Camera-type eye (tissue), 1 donor: ENCODE data around the gene PKD2L1. TPM values are rescaled to one million over a fixed set of nuclear protein-coding genes. Genes with fewer than 3 reads are reported as not detected.

ENCODE experiments used
- total RNA-seq: library from RNA; depleted of rRNA; stranded (reverse); fragments of >200 nt; gene quantifications from one replicate; pipeline ENCODE4 v1.2.3, GENCODE V29; 2014

Gene PKD2L1
- total RNA-seq: 0.16 TPM

GRCh38 chr10:100330079-100330478, at the start of gene PKD2L1:
Gene PKD2L1 (minus strand): TSS chr10:100330228. CDS start chr10:100330103, 125 bp downstream.

DNA sequence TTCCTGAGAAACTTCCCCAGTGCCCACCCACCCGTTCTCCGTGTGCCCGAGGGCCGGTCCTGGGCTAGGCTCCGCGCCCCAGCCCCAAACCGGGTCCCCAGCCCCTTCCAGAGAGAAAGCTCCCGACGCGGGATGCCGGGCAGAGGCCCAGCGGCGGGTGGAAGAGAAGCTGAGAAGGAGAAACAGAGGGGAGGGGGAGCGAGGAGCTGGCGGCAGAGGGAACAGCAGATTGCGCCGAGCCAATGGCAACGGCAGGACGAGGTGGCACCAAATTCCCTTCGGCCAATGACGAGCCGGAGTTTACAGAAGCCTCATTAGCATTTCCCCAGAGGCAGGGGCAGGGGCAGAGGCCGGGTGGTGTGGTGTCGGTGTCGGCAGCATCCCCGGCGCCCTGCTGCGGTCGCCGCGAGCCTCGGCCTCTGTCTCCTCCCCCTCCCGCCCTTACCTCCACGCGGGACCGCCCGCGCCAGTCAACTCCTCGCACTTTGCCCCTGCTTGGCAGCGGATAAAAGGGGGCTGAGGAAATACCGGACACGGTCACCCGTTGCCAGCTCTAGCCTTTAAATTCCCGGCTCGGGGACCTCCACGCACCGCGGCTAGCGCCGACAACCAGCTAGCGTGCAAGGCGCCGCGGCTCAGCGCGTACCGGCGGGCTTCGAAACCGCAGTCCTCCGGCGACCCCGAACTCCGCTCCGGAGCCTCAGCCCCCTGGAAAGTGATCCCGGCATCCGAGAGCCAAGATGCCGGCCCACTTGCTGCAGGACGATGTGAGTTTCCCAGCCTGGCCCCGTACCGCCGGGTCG, 16.9 kb upstream of the PKD2L1 start, which contains the start of gene SCD:
Gene SCD (plus strand): TSS at position 469 of the 803 bp plus-strand sequence. CDS start 272 bp downstream, at position 741.

GRCh38 chr10:100286051-100287033, 43.7 kb downstream of the PKD2L1 start, which contains the start of gene BLOC1S2:
Gene BLOC1S2 (minus strand): TSS chr10:100286680. CDS start chr10:100286659, 21 bp downstream.

GRCh38 chr10:100267239-100268104, 62.6 kb downstream of the PKD2L1 start, which contains the start of gene CWF19L1:
Gene CWF19L1 (minus strand): TSS chr10:100267638. CDS start chr10:100267593, 45 bp downstream.

Other genes starting within 250 kb of the PKD2L1 start
- not detected for gene CPN1, start 248.4 kb downstream of the PKD2L1 start, total RNA-seq
- gene ERLIN1, start 144.2 kb downstream of the PKD2L1 start, total RNA-seq: 37.0 TPM
- gene CHUK, start 100.6 kb downstream of the PKD2L1 start, total RNA-seq: 38.2 TPM
- gene CWF19L1, start 62.6 kb downstream of the PKD2L1 start, total RNA-seq: 30.8 TPM
- gene BLOC1S2, start 43.5 kb downstream of the PKD2L1 start, total RNA-seq: 25.6 TPM
- gene SCD, start 17.0 kb upstream of the PKD2L1 start, total RNA-seq: 84.2 TPM
- 0.16 TPM for gene WNT8B, start 132.8 kb upstream of the PKD2L1 start, total RNA-seq
- 8.2 TPM for gene SEC31B, start 189.6 kb upstream of the PKD2L1 start, total RNA-seq
- gene NDUFB8, start 199.6 kb upstream of the PKD2L1 start, total RNA-seq: 108 TPM
- 21.9 TPM for gene HIF1AN, start 205.7 kb upstream of the PKD2L1 start, total RNA-seq